ENCODE measurements around the gene ST8SIA2. TPM values are rescaled to one million over a fixed set of nuclear protein-coding genes. Genes with fewer than 3 reads are reported as not detected.

The ST8SIA2 gene
- total RNA-seq, 1 donor from 2014 or later: 11.6 TPM

DNA sequence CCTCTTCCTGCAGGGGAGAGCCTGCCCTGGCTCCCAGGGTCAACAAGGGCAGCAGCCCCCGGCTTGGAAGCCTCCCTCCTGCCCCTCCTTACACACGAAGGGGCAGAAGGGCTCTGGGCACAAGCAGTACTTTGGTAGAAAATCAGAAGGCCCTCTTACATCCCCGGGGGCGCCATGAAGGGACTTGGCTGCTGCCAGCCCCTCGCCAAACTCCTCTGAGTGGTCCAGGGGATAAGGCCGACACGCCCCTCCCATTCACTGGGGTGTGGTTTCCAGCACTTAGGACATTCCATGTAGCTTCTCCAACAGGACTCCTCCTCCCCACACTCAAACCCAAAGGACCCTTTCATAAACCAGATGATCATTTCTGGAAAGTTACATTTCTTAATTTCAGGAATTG, 1.2 kb upstream of the ST8SIA2 start:
- Mint-ChIP-seq H3K4me3 (peak overlapping the region; percentile 80), H3K27ac (no peak overlapping the region), H3K36me3 (peaks cover 3% of the 10 kb centered on the region), H3K9me3 (peaks cover 5% of the 10 kb centered on the region), H3K4me1 (peaks cover 17% of the 10 kb centered on the region), H3K27me3 (ENCODE audit: low read depth) (peaks cover 95% of the 10 kb centered on the region)
- DNase-seq (ENCODE audit: low spot score in 2 of 2, unreplicated experiment in 2 of 2): no peak
- TF ChIP-seq, protein P1, sequence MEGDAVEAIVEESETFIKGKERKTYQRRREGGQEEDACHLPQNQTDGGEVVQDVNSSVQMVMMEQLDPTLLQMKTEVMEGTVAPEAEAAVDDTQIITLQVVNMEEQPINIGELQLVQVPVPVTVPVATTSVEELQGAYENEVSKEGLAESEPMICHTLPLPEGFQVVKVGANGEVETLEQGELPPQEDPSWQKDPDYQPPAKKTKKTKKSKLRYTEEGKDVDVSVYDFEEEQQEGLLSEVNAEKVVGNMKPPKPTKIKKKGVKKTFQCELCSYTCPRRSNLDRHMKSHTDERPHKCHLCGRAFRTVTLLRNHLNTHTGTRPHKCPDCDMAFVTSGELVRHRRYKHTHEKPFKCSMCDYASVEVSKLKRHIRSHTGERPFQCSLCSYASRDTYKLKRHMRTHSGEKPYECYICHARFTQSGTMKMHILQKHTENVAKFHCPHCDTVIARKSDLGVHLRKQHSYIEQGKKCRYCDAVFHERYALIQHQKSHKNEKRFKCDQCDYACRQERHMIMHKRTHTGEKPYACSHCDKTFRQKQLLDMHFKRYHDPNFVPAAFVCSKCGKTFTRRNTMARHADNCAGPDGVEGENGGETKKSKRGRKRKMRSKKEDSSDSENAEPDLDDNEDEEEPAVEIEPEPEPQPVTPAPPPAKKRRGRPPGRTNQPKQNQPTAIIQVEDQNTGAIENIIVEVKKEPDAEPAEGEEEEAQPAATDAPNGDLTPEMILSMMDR (IDR thresholded peaks at IDR 0.05; ENCODE audit: unreplicated experiment): no peak

DNA sequence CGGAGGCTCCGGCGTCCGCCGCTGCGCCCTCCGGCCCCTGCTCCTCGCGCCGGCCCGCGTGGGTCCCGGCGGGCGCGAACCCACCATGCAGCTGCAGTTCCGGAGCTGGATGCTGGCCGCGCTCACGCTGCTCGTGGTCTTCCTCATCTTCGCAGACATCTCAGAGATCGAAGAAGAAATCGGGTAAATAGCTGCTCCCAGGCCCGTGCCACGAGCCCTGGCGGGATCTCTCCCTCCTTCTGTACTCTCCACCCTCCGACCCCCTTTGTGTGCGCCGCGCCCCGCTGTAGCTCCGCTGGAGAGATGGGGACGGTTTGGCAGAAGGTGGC, 263 bp downstream of the ST8SIA2 start:
- H3K27ac Mint-ChIP-seq: no peak overlapping the region
- peak in 1 of 2 experiments; percentile 40 for DNase-seq (ENCODE audit: low spot score in 2 of 2, unreplicated experiment in 2 of 2)
- H3K27me3 Mint-ChIP-seq (ENCODE audit: low read depth): peaks cover 94% of the 10 kb centered on the region
- TF ChIP-seq, protein P1 (IDR thresholded peaks at IDR 0.05; ENCODE audit: unreplicated experiment): no peak
- peaks cover 5% of the 10 kb centered on the region for H3K9me3 Mint-ChIP-seq
- peak overlapping the region; percentile 93 for H3K4me3 Mint-ChIP-seq
- peaks cover 3% of the 10 kb centered on the region for H3K36me3 Mint-ChIP-seq
- H3K4me1 Mint-ChIP-seq: peaks cover 17% of the 10 kb centered on the region

DNA sequence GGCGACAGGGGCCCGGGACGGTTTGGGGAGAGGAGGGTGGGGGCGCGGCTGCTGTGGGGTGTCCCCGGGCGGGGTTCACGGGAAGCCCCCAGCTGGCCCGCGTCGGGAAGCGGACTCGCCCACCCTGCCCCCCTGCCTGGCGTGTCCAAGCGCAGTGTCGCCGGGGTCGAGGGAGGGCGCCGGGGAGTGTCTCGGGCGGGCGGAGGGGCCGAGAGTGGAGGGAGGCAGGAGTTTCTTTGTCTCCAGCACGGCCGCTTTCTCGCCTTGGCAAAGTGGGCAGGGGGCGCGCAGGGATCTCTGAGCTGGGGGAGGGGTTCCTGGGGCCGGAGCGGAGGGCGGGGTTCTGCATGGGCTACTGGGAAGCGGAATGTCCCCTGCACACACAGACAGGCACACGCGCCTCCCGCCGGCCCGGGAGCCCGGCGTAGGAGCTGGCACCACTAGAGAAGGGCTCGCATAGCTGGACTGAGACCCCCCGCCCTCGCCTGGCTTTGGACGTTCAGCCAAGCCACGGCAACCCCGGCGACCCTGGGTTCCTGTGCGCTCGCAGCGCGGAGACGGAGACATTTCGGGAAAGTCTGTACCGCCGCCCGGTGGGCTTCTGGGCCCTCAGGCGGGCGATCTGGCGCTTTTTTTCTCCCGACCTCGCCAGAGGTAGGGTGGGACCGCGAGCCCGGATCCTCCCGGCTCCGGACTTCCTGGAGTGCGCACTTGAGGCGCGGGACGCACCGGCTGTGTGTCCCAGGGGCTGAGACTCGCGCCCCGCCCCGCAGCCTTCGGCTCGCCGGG, 822 bp downstream of the ST8SIA2 start:
- TF ChIP-seq, protein P1 (IDR thresholded peaks at IDR 0.05; ENCODE audit: unreplicated experiment): no peak

DNA sequence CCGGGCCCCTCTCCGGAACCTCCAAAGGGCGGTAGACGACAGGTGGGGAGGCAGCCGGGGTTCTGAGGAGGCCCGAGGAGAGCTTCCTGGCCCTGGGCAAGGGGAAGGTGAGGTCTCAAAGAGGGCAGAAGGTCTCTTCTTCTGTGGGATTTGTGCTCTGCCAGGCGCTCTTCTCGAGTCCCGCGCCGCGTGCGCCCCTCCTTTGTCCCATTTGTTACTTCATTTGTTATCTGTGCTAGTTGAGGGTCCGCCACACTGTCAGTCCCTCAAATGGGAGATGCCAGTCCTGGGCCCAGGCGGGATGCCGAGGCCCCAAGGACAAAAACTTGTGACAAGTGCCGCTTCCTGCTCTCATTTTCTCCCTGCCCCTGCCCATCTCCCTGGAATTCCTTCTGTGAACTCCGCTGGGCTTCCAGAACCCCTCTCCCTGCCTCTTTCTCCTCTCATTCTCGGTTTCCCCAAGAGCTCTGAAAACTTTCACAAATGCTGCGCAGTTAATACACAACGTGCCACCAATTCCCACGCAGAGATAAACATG, 1.5 kb downstream of the ST8SIA2 start:
- Mint-ChIP-seq H3K27me3 (ENCODE audit: low read depth) (peaks cover 93% of the 10 kb centered on the region), H3K36me3 (peaks cover 3% of the 10 kb centered on the region), H3K4me1 (peaks cover 17% of the 10 kb centered on the region), H3K9me3 (peaks cover 5% of the 10 kb centered on the region), H3K27ac (no peak overlapping the region), H3K4me3 (peak overlapping the region; percentile 93)
- DNase-seq (ENCODE audit: low spot score in 2 of 2, unreplicated experiment in 2 of 2): no peak
- TF ChIP-seq, protein P1 (IDR thresholded peaks at IDR 0.05; ENCODE audit: unreplicated experiment): no peak

More for the DNA sequence above, 822 bp downstream of the ST8SIA2 start:
- peak overlapping the region; percentile 93 for H3K4me3 Mint-ChIP-seq
- H3K27me3 Mint-ChIP-seq (ENCODE audit: low read depth): peaks cover 93% of the 10 kb centered on the region
- DNase-seq (ENCODE audit: low spot score in 2 of 2, unreplicated experiment in 2 of 2): peak in 1 of 2 experiments; percentile 45
- H3K9me3 Mint-ChIP-seq: peaks cover 5% of the 10 kb centered on the region
- H3K36me3 Mint-ChIP-seq: peaks cover 3% of the 10 kb centered on the region
- H3K4me1 Mint-ChIP-seq: peaks cover 17% of the 10 kb centered on the region
- no peak overlapping the region for H3K27ac Mint-ChIP-seq

DNA sequence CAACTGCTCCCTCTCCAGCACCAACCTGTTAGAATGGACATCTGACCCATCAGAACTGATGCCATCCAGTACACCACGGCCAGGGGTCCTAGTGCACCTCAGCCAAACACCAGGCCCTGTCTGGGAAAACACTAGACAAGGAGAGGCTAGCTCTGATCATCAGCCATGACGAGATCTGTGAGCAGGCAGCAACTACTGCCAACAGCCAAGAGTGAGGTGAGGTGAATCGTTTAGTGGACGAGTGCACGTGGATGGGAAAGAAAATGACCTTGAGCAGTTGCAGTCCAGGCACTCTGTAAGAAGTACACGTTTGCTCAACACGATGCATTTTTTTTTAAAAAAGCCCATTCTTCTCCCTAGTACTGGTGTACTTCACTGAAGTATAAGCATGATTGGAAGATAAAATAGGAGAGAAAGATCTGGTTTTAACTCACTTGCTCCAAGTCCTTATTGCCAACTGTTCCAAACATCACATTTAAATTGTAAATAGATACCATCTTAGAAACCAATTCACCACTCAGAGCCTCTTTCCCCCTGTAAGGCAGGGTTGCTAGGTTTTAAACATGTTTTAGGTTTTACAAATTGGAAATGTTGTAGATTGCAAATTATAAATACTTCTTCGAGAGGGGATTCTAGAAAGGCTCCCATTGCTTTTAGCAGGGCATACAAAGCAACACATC, 5.7 kb downstream of the ST8SIA2 start:
- Mint-ChIP-seq H3K36me3 (peaks cover 3% of the 10 kb centered on the region), H3K27ac (no peak overlapping the region), H3K27me3 (ENCODE audit: low read depth) (peaks cover 72% of the 10 kb centered on the region), H3K4me3 (no peak overlapping the region), H3K9me3 (no peaks in the 10 kb centered on the region), H3K4me1 (peaks cover 5% of the 10 kb centered on the region)
- TF ChIP-seq, protein P1 (IDR thresholded peaks at IDR 0.05; ENCODE audit: unreplicated experiment): no peak
- no peak for DNase-seq (ENCODE audit: low spot score in 2 of 2, unreplicated experiment in 2 of 2)
